ENCODE data around the gene AHCYL2.
"Not testable (repeated sequence)": the region's sequence is repeated elsewhere in the genome, so short reads cannot be mapped to it uniquely, and the experiment has no call there.

Gene AHCYL2

DNA sequence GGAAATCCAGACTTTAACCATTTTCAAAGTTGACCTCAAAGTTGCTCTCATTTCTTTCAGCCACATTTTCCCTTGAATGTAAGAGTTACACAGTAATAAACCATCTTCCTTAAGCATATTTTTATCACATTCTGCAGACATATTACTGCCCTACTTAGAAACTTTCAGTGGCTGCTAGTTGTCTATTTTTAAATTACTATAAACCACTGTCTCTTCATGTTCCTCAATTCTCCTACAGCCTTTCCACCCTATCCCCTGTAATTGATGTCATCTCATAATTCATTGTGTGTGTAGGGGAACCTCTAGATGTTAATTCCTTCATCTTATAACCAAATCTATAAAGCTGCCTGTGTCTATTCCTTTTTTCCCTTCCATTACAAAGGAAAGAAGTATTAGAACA, 131.3 kb downstream of the AHCYL2 start:
- Histone ChIP-seq H3K4me1 (ENCODE audit: control insufficient read depth, insufficient read depth, low read length) (no peaks in the 10 kb centered on the region), H3K9ac (ENCODE audit: low read length) (no peak overlapping the region), H3K27ac (ENCODE audit: low read depth, low read length) (no peak overlapping the region), H3K36me3 (ENCODE audit: control insufficient read depth, insufficient read depth, low read length) (peaks cover 2% of the 10 kb centered on the region), H3K4me3 (ENCODE audit: low read length) (no peak overlapping the region), H3K27me3 (ENCODE audit: control insufficient read depth, insufficient read depth, low read length) (no peaks in the 10 kb centered on the region)

DNA sequence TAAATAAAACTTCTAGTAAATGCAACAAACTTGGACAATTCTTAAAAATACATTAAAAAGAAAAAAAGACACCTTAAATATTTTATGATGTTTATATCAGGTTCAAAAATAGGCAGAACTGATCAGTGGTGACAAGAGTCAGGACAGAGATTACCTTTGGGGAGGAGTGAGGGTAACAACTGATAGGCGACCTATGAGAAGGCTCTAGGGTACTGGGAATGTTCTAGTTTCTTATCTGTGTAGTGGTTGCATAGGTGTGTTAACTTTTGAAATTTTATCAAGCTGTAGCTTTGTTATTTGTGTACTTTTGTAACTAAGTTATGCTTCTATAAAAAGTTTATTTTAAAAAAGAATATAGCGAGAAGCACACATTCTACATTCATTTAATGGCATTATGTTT, 134.3 kb downstream of the AHCYL2 start:
- H3K36me3 ChIP-seq (ENCODE audit: control insufficient read depth, insufficient read depth, low read length) = no peaks in the 10 kb centered on the region
- H3K9ac ChIP-seq (ENCODE audit: low read length) = no peak overlapping the region
- H3K27me3 ChIP-seq (ENCODE audit: control insufficient read depth, insufficient read depth, low read length) = no peaks in the 10 kb centered on the region
- H3K4me3 ChIP-seq (ENCODE audit: low read length) = no peak overlapping the region
- H3K27ac ChIP-seq (ENCODE audit: low read depth, low read length) = no peak overlapping the region
- H3K4me1 ChIP-seq (ENCODE audit: control insufficient read depth, insufficient read depth, low read length) = no peaks in the 10 kb centered on the region

DNA sequence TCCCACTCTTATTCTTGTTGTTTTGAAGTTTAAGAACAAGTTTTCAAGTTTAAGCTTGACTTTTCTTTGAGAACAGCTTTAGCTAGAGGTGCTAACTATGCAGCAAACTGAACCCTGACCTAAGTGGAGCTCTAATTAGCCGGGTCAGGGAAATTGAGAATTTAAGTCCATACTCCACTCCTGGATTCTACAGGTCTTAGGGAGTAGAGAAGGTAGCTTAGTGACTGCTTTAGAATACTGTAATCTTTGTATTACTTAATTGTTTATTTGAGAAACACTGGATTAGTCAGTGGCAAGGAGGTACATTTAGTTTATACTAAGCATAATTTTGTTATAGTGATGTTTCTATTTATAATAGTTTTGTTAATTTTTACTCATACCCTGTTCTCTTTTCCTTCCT, 134.8 kb downstream of the AHCYL2 start:
- H3K4me3 ChIP-seq (ENCODE audit: low read length) = no peak overlapping the region
- H3K27me3 ChIP-seq (ENCODE audit: control insufficient read depth, insufficient read depth, low read length) = no peaks in the 10 kb centered on the region
- H3K4me1 ChIP-seq (ENCODE audit: control insufficient read depth, insufficient read depth, low read length) = no peaks in the 10 kb centered on the region
- no peaks in the 10 kb centered on the region for H3K36me3 ChIP-seq (ENCODE audit: control insufficient read depth, insufficient read depth, low read length)
- H3K27ac ChIP-seq (ENCODE audit: low read depth, low read length) = no peak overlapping the region
- no peak overlapping the region for H3K9ac ChIP-seq (ENCODE audit: low read length)

DNA sequence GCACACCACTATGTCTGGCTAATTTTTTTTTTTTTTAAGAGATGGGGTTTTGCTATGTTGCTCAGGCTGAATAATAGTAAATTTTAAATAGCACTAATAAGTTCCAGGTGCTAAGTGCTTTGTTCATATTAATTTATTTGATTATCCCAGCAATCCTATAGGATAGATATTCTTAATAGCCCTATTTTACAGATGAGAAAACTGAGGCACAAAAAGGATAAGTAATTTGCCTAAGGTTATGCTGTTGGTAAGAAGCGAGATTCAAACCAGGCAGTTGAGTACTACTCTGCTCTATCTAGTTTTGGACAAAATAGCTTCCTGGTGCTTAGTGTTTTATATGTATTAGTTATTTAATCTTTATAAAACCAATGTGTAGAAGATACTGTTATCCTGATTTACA, 136.9 kb downstream of the AHCYL2 start:
- Histone ChIP-seq H3K36me3 (ENCODE audit: control insufficient read depth, insufficient read depth, low read length) (no peaks in the 10 kb centered on the region), H3K27me3 (ENCODE audit: control insufficient read depth, insufficient read depth, low read length) (no peaks in the 10 kb centered on the region), H3K9ac (ENCODE audit: low read length) (no peak overlapping the region), H3K4me3 (ENCODE audit: low read length) (no peak overlapping the region), H3K27ac (ENCODE audit: low read depth, low read length) (no peak overlapping the region), H3K4me1 (ENCODE audit: control insufficient read depth, insufficient read depth, low read length) (no peaks in the 10 kb centered on the region)

DNA sequence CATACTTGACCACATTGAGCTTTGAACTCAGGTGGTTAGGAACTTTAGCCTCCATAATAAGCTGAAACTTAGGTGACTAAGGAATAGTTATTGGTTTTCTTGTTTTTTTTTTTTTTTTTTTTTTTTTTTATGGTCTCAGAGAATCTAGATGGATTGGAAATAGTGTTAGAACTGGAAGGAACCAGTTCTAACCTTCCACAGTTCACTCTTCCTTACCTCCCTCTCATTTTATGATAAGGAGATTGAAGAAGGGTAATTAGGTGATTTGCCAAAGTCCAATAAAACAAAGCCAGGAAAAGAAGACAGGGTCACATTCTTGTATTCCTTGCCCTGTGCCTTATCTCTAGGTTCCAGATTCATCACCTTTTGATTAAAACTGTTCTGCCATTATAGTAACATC, 137.7 kb downstream of the AHCYL2 start:
- Histone ChIP-seq H3K4me1 (ENCODE audit: control insufficient read depth, insufficient read depth, low read length) (no peaks in the 10 kb centered on the region), H3K27ac (ENCODE audit: low read depth, low read length) (no peak overlapping the region), H3K9ac (ENCODE audit: low read length) (no peak overlapping the region)

DNA sequence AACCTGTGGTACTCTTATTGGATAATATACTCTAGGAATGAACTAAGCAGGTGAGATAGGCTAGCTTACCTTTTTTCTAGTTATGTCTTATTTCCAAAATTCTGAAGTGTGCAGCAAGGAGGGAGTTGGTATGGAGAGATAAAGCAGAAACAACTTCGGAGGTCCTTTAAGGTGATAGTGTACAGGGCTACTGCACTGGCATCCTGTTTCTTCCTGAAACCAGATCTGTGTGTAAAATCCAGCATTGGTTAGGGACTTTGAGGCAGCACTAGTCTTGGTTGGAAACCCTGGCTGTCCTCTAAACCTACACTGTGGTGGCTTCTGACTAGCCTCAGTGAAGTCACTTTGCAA, 142.5 kb downstream of the AHCYL2 start:
- Histone ChIP-seq H3K9ac (ENCODE audit: low read length) (no peak overlapping the region), H3K27ac (ENCODE audit: low read depth, low read length) (no peak overlapping the region), H3K4me3 (ENCODE audit: low read length) (peak overlapping the region; percentile 1), H3K4me1 (ENCODE audit: control insufficient read depth, insufficient read depth, low read length) (no peaks in the 10 kb centered on the region), H3K36me3 (ENCODE audit: control insufficient read depth, insufficient read depth, low read length) (no peaks in the 10 kb centered on the region), H3K27me3 (ENCODE audit: control insufficient read depth, insufficient read depth, low read length) (no peaks in the 10 kb centered on the region)

More for the DNA sequence above, 137.7 kb downstream of the AHCYL2 start:
- no peaks in the 10 kb centered on the region for H3K36me3 ChIP-seq (ENCODE audit: control insufficient read depth, insufficient read depth, low read length)
- H3K4me3 ChIP-seq (ENCODE audit: low read length) = no peak overlapping the region
- H3K27me3 ChIP-seq (ENCODE audit: control insufficient read depth, insufficient read depth, low read length) = no peaks in the 10 kb centered on the region

DNA sequence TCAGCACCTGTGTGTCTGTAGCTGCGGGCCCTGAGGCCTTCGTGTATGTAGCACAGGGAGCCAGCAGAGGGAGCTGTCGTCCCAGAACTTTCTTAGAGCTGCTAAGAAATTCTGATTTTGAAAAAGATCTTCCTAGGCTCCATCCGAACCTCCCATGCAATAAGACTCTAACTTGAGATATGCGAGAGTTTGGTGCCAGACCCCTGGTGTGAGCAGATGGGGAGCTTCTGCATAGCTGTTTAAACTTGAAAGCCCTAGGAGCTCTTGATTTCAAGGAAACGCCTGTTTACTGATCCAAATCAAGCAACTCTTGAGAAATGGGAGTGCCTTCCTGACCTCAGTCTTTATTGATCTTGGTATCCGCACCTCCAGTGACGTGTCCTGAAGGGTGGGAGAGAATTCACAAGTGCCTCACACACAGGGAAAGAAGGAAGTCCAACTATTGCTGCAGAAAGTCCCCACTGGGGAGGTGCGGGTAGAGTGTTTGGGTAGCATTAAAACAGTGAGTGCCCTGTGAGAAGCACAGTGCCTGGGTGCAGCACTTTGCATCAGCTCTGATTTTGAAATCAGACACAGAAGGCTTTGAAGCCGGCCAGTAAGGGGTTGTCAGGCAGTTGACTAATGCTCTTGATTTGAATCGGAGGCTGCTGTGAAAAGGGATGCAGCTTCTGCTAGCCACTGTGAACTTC, 143.0 kb downstream of the AHCYL2 start:
- Histone ChIP-seq H3K27me3 (ENCODE audit: control insufficient read depth, insufficient read depth, low read length) (no peaks in the 10 kb centered on the region), H3K27ac (ENCODE audit: low read depth, low read length) (no peak overlapping the region), H3K36me3 (ENCODE audit: control insufficient read depth, insufficient read depth, low read length) (no peaks in the 10 kb centered on the region), H3K4me1 (ENCODE audit: control insufficient read depth, insufficient read depth, low read length) (no peaks in the 10 kb centered on the region), H3K9ac (ENCODE audit: low read length) (peak overlapping the region; percentile 45), H3K4me3 (ENCODE audit: low read length) (peak overlapping the region; percentile 40)

DNA sequence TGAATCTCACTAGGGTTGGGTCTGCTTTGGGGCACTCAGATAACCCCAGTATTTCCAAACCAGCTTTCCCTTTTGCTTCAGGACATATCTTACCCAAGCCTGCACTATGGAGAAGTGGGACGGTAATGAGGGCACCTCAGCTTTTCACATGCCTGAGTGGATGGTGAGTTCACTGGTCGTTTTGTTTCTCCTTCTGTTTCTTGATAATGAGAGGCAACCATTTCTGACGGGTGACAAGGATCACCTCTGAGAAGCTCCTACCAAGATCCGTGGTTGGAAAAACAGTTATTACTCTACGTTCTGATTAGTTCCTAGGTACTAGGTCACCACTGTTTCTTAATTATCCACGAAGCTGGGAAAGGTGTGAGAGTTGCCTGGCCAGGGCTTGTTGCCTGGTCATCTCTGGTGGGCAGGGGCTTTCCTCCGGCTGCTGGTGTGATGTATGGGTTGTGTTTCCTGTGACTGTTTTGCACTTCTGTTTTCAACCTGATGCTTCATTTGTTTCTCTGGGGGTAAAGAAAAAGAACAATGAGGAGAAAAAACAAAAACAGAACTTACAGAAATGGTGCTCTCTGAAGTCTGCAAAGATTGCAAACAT, 143.7 kb downstream of the AHCYL2 start:
- H3K4me3 ChIP-seq (ENCODE audit: low read length) = peak overlapping the region; percentile 40
- peak overlapping the region; percentile 45 for H3K9ac ChIP-seq (ENCODE audit: low read length)

DNA sequence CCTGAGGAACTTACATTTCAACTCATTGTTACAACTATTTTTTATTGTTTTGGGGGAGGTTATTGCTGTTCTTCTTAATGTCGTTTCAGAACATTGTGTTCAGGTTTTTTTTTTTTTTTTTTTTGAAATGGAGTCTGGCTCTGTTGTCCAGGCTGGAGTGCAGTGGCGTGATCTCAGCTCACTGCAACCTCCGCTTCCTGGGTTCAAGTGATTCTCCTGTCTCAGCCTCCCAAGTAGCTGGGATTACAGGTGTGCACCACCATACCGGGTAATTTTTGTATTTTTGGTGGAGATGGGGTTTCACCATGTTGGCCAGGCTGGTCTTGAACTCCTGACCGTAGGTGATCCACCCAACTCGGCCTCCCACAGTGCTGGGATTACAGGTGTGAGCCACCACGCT, 144.6 kb downstream of the AHCYL2 start:
- not testable (repeated sequence) for H3K36me3 ChIP-seq (ENCODE audit: control insufficient read depth, insufficient read depth, low read length); H3K9ac ChIP-seq (ENCODE audit: low read length); H3K27me3 ChIP-seq (ENCODE audit: control insufficient read depth, insufficient read depth, low read length); H3K4me1 ChIP-seq (ENCODE audit: control insufficient read depth, insufficient read depth, low read length); H3K27ac ChIP-seq (ENCODE audit: low read depth, low read length)
- H3K4me3 ChIP-seq (ENCODE audit: low read length) = peak overlapping the region; percentile 40

More for the DNA sequence above, 143.7 kb downstream of the AHCYL2 start:
- H3K36me3 ChIP-seq (ENCODE audit: control insufficient read depth, insufficient read depth, low read length) = no peaks in the 10 kb centered on the region
- H3K4me1 ChIP-seq (ENCODE audit: control insufficient read depth, insufficient read depth, low read length) = no peaks in the 10 kb centered on the region
- H3K27me3 ChIP-seq (ENCODE audit: control insufficient read depth, insufficient read depth, low read length) = no peaks in the 10 kb centered on the region
- no peak overlapping the region for H3K27ac ChIP-seq (ENCODE audit: low read depth, low read length)

DNA sequence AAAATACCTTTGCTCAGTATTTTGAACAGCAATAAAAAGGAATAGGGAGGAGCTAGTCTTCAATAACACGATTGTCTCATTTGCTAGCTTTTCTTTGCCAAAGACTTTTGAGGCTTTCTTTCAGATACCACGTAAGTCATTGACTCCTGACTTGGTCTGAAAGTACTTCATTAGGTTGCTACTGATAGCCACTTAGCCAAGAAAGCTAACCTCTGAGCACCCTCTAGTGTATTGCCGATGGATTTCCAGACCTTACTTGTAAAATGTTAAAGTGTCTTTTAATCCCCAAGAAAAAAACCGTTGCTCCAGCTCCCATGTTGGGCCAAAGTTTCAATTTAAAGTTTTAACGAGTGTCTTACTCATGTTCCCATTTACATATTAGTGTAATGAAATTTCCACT, 146.0 kb downstream of the AHCYL2 start:
- no peak overlapping the region for H3K9ac ChIP-seq (ENCODE audit: low read length)
- no peaks in the 10 kb centered on the region for H3K27me3 ChIP-seq (ENCODE audit: control insufficient read depth, insufficient read depth, low read length)
- no peaks in the 10 kb centered on the region for H3K4me1 ChIP-seq (ENCODE audit: control insufficient read depth, insufficient read depth, low read length)
- no peak overlapping the region for H3K4me3 ChIP-seq (ENCODE audit: low read length)
- H3K27ac ChIP-seq (ENCODE audit: low read depth, low read length) = no peak overlapping the region
- H3K36me3 ChIP-seq (ENCODE audit: control insufficient read depth, insufficient read depth, low read length) = no peaks in the 10 kb centered on the region

DNA sequence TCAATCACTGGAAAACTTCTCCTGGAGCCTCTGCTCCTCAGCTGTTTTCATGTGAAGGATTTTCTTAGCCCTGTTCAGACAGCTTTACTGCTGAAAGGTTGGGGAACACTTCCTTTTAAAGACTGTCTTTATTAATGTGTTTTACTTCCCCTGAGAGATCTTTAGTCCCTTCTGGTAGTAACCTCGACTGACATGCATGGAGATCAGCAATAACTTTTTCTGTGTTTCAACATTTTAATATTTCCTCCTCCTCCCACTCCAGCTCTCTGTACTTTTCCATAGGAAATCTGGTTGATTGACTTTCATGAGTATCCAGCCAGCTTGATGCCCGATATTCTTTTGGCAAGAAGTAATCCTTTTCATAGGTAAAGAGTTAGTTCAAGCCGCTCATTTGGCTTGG, 146.7 kb downstream of the AHCYL2 start:
- Histone ChIP-seq H3K36me3 (ENCODE audit: control insufficient read depth, insufficient read depth, low read length) (no peaks in the 10 kb centered on the region), H3K4me1 (ENCODE audit: control insufficient read depth, insufficient read depth, low read length) (no peaks in the 10 kb centered on the region), H3K4me3 (ENCODE audit: low read length) (no peak overlapping the region), H3K27ac (ENCODE audit: low read depth, low read length) (no peak overlapping the region), H3K9ac (ENCODE audit: low read length) (no peak overlapping the region), H3K27me3 (ENCODE audit: control insufficient read depth, insufficient read depth, low read length) (no peaks in the 10 kb centered on the region)

DNA sequence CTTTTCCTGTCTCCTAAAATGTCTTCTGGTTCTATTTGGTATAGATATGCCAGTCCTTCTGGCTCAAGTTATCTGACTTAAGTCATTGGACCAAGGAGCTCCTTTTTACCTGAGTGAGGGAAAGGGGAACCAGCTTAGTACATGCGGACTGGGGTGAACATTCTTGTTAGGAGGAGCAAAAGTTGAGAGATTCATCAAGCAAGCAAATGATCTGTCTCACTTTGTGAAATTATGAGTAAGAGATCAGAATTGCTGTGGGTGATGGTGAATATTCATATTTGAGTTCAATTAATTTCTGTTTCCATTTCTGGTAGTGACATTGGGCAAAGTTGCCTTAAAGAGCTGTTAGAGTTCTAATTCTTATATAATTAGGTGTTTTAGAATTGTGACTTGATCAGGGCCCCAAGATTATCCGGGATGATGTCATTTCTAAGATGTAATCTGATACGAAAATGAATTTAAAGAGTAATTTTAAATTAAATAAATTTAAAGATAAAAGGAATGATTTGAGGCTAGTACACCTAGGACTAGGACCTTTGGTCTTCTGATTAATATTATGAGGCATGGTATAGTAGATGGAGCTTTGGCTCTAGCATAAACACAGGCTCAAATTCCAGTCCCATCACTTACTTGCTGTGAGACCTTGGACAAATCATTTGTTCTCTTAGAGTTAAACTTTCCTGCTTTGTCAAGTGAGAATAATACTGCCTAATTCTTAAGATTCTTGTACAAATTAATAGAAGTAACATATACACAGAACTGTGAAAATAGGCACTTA, 149.0 kb downstream of the AHCYL2 start:
- Histone ChIP-seq H3K4me3 (ENCODE audit: low read length) (no peak overlapping the region), H3K4me1 (ENCODE audit: control insufficient read depth, insufficient read depth, low read length) (no peaks in the 10 kb centered on the region), H3K27ac (ENCODE audit: low read depth, low read length) (no peak overlapping the region), H3K36me3 (ENCODE audit: control insufficient read depth, insufficient read depth, low read length) (no peaks in the 10 kb centered on the region), H3K27me3 (ENCODE audit: control insufficient read depth, insufficient read depth, low read length) (no peaks in the 10 kb centered on the region), H3K9ac (ENCODE audit: low read length) (no peak overlapping the region)

Measured in rectal smooth muscle tissue (tissue), 1 donor.